NCI-H1092 (cell line): ENCODE results near the gene VDAC1.
"Not testable (repeated sequence)": the region's sequence is repeated elsewhere in the genome, so short reads cannot be mapped to it uniquely, and the experiment has no call there.

ENCODE experiments used
- DNase-seq: peaks from one replicate; lab custom pipeline; 2025; lab: John Stamatoyannopoulos, UW

Gene VDAC1

DNA sequence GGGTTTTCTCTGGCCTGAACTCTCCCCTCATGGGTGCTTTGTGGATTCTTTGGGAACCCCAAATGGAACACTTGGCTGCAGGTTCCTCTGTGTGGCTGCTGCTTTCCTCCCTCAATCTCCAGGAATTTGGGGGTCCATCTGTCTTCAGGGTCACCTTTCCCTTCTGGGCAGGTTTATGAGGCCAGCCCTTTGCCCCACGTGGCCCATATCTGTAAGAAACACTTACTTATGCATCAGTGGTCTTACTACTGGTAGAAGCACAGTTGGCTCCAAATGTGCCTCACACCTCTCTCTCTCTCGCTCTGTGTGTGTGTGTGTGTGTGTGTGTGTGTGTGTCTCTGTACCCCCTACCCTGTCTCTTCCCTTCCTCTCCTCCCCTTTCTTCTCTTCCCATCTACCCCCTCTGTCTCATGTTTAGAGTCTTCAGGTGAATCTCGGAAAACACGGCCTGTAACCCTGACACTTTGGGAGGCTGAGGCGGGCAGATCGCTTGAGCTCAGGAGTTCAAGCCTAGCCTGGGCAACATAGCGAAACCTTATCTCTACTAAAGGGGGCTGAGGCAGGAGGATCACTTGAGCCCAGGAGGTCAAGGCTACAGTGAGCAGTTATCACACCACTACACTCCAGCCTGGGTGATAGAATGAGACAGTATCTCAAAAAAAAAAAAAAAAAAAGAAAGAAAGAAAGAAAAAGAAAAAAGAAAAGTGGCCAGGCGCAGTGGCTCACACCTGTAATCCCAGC lies 63.1 kb downstream of the VDAC1 start:
- DNase-seq, result no peak

DNA sequence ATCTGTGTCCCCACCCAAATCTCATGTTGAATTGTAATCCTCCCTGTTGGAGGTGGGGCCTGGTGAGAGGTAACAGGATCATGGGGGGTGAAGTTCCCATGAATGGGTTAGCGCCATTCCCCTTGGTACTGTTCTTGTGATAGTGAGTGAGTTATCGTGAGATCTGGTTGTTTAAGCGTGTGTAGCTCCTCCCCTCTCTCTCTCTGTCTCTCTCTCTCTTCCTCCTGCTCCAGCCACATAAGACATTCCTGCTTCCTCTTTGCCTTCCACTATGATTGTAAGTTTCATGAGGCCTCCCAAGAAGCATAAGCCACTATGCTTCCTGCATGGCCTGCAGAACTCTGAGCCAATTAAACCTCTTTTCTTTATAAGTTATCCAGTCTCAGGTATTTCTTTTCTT lies 65.1 kb downstream of the VDAC1 start:
- DNase-seq, result no peak

DNA sequence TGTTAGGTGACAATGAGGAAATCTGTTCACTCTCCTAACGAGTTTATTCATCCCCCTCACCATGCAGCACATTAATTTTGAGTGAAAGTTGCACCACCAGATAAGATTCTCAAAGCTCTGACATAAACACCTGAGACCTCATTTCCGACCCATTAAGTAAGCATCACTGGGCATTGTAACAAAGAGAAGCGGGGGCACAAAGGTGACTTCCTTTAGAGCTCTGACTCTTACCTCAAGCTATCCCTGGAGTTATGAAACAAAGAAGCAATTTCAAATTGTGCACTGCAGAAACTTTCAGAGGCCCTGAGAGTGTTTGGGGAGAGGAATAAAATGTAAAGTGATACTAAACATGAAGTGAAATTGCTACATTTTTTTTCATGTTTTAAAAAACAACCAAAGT lies 65.8 kb downstream of the VDAC1 start:
- DNase-seq, result no peak

DNA sequence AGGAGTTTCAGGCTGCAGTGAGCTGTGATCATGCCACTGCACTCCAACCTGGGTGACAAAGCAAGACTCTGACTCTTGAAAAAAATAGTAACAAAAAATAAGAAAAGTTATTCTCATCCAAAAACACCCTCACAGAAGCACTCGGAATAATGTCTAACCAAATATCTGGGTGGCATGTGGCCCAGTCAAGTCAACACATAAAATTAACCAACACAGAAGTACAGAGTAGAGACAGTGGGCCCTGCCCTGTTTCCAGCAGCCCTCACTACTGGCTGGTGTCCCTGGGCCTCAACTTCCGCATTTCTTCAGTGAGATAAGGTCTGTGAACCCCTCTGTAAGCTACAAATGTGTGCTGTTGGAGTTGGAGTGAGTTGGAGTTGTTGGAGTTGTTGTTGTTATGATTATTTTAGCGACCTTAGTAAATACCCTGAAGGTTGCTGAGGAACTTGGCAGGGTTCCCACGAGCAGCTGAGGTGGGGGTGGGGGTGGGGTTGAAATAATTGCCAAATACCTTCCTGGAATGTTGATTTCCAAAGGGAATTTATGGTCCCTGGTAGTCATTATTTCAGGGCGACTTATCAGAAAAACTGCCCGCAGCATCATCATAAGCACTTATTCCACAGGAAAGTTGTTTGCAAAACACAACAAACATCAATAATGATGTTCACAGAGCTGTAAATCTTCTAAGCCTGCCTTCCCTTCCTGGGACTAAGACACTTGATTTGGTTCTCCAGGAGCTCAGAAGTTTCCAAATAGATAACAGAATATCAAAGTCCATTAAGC lies 66.5 kb downstream of the VDAC1 start:
- DNase-seq, result no peak

DNA sequence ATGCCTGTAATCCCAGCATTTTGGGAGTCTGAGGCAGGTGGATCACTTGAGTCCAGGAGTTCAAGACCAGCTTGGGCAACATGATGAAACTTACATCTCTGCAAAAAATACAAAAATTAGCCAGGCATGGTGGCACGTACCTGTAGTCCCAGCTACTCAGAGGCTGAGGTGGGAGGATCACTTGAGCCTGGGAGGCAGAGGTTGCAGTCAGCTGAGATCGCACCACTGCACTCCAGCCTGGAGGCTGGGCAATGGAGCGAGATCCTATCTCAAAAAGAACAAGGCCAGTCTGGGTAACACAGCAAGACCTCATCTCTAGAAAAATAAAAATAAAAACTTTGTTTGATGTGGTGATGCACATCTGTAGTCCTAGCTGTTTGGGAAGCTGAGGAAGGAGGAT lies 67.1 kb downstream of the VDAC1 start:
- DNase-seq, result not testable (repeated sequence)

DNA sequence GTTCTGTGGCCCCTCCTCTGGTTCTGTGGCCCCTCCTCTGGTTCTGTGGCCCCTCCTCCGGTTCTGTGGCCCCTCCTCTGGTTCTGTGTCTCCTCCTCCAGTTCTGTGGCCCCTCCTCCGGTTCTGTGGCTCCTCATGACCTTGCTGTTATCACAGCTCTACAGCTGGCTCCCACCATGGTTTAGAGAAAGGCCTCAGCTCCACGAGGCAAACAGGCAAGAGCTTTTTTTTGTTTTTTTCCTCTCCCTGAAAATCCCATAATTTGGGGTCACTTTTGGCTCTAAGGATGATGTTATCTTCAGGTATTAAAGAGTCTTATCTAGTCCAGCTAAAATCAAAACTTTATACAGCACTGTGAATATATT lies 68.1 kb downstream of the VDAC1 start:
- no peak for DNase-seq

DNA sequence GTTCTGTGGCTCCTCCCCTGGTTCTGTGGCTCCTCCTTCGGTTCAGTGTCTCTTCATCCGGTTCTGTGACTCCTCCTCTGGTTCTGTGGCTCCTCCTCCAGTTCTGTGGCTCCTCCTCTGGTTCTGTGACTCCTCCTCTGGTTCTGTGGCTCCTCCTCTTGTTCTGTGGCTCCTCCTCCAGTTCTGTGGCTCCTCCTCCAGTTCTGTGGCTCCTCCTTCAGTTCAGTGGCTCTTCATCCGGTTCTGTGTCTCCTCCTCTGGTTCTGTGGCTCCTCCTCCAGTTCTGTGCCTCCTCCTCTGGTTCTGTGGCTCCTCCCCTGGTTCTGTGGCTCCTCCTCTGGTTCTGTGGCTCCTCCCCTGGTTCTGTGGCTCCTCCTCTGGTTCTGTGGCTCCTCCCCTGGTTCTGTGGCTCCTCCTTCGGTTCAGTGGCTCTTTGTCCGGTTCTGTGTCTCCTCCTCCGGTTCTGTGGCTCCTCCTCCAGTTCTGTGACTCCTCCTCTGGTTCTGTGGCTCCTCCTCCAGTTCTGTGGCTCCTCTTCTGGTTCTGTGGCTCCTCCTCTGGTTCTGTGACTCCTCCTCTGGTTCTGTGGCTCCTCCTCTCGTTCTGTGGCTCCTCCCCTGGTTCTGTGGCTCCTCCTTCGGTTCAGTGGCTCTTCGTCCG lies 68.7 kb downstream of the VDAC1 start:
- DNase-seq, result not testable (repeated sequence)

DNA sequence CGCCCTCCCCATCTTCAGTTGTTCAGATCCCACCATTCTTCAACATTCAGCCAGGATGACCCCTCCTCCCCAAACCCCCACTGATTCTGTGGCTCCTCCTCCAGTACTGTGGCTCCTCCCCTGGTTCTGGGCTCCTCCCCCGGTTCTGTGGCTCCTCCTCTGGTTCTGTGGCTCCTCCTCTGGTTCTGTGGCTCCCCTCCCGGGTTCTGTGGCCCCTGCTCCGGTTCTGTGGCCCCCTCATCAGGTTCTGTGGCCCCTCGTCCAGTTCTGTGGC lies 69.2 kb downstream of the VDAC1 start:
- no peak for DNase-seq

DNA sequence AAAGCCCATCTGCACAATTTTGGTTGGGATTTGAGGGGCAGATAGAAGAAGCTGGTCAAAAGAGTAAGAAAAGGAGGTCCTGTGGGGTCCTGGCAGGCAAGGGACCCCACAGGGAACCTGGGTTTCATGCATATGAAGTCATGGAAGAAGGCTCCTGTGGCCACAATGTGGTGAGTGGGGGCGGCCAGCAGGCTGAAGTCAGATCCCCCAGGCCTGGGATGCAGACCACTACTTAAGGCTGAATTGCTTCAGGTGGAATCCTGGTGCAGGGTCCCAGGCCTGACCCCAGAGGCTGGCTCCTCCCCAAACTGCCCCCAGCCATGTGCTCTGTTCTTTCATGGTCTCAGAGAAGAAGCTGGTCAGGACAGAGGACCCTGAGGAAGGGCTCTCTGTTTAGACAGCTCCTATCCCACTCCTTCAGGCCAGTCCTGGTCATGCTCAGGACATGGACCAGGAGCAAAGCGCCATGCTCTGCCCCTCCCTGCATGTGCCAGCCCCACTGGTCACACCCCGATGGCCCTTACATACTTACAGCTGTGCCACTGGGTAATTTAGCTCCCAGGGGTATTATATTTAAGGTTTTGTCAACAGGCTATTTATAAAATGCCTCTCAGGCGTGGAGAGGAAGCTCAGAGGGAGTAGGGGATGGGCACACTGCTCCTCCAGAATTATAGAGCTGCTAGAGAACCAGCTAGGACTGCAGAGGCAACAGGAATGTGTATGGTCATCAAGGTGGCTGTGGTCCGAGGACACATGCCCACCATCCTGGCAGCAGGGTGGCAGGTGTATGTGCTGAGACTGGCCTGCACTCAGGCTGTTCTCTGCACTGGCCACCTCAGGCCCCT lies 69.7 kb downstream of the VDAC1 start:
- no peak for DNase-seq

DNA sequence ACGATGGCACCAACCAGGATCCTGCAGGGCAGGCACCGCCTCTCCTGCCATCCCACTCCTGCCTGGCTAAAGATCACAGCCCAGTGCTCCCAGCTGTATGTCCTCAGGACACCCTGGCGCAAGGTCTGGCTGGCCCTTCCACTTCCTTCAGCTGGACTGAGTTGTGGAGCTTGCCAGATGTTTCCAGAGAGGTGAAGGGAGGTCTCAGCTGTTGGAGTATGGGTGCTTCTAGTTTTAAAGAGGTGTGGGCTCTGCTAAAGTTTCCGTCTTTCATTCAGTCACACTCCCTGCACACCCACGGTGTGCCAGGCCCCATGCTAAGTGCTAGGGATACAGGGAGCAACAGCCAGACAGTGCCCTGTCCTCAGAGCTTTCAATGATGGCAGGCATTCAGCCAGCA lies 70.5 kb downstream of the VDAC1 start:
- DNase-seq, result no peak

DNA sequence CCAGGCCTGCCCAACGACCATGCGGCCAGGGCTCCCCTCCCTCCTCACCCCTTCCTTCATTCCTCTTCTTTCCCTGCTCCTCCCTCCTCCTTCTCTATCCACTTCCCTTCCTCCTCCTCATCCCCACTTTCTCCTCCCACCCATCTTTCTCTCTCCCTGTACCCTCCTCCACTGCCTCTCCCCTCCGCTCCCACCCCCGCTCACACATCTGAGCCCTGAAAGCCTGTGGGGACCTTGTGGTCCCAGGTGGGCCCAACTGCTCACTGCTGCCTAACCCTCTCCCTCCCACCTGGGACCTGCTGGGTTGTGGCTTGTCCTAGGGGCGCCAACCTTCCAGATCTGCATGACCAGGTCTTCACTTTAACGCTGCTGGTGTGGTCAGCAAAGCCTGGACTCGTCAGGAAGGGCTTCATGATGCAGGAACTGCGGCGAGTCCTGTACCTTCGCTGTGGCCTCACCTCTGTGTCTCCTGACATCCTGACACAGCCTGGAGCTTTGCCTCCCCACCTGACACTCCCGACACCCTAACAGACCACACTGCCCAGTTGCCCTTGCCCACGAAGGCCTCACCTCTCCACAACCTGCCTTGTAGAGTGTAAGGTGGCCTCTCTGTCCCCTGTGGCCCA lies 71.0 kb downstream of the VDAC1 start:
- DNase-seq, result no peak

DNA sequence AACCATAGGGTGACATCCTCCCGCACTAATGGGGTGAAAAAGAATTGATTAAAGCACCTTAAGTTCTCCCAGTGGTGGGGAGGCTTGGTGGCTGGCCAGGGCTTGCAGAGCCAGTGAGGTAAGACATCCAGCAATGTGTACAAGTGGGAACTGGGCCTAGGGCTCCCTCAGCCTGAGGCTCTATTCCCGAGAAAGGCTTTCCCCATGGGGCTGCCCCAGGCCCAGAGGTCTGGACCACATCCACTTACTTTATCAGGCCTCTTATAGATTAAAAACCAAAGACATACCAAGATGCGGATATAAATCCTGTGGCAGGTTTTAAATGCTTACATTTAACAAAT lies 71.6 kb downstream of the VDAC1 start:
- no peak for DNase-seq

DNA sequence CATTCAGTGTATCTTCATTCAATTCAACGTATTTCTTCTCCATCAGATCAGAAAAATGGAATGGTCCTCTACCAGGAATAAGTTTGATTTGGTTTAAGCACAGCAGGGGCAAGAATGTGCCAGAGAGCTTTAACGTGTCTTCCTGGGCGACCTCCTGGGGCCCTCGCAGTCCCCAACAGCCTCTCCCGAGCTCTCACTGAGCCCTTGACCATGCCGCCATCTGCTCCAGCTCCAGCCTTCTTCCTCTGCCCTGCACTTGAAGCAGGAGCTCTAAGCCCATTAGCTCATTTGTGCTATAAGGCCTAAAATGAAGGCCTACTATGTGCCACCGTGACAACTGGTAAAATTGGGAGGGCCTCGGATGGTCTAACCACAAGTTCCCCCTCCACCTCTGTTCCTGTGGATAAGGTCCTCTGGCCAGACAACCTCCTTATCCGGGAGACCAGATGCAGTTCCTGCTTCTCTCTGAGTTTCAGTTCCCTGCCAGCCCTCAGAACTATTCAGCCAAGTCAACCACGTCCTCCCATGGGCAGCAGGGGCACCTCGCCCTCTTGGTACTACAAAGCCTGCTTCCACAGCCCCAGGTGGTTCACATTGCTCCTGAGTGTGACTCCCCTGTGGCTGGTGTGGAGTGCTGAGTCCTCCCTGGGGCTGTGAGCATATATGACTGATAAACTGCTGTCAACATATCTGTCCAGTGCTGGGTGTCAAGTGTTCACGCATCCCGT lies 72.2 kb downstream of the VDAC1 start:
- DNase-seq, result no peak

DNA sequence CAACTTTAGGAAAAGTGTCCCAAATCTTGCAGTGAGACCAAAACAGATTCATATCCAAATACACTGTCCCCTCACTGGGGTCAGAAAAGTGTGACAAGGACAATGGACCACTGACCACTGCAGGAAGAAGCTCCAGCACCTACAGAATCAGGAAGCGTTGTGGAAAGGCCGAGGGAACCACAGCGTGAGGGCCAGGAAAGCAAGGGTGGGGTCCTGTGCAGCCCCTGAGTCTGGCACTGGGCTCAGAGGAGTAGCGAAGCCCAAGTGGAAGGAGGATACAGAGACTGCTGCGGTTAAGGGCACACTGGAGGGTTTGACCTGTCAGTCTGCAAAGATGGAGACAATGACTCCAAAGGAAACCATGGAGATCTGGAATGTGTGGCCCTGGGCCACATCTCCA lies 73.2 kb downstream of the VDAC1 start:
- no peak for DNase-seq

DNA sequence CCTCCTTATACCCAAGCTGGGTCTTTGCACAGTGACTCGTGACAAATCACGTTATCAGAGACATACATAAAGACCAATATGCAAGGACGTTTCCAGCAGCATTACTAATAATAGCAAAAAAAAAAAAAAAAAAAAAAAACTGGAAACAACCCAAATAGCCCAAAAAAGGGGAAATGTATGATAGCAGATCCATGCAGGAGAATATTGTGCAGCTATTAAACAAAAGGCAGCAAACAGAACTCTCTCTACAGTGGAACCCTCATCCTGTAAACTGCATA lies 74.0 kb downstream of the VDAC1 start:
- DNase-seq, result no peak

DNA sequence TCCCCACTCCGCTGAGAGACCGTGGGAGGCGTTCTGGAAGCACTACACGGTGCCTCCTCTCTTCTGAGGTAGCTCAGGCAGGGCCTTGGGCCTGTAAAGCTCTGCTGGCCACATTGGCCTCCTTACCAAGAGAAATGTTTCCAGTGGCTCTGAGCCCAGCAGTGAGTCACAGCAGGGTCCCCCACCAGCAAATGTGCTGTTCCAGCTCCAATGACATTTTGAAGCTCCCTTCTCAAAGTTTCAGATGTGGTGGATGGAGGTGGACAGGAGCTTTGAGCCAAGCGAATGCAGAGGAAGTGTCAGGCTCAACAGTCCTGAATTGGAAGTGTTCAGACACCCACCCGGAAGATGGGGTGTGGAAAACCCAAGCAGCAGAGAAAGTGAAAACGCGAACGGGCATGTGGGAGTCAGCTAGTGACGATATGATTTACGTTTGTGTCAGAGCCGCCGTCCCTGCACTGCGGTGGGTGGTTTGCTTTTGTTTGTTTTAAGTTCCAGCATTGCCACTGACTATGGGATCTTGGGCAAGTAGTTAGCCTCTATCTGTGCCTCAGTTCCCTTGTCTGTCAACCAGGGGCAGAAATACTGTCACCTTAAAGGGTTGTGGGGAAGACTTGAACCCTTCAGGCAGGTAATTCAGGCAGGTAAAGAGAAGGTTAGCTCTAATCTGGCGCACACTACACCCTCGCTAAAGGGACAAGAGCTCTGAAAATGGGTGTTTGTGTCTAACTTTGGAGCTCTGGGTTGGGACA lies 74.5 kb downstream of the VDAC1 start:
- no peak for DNase-seq

DNA sequence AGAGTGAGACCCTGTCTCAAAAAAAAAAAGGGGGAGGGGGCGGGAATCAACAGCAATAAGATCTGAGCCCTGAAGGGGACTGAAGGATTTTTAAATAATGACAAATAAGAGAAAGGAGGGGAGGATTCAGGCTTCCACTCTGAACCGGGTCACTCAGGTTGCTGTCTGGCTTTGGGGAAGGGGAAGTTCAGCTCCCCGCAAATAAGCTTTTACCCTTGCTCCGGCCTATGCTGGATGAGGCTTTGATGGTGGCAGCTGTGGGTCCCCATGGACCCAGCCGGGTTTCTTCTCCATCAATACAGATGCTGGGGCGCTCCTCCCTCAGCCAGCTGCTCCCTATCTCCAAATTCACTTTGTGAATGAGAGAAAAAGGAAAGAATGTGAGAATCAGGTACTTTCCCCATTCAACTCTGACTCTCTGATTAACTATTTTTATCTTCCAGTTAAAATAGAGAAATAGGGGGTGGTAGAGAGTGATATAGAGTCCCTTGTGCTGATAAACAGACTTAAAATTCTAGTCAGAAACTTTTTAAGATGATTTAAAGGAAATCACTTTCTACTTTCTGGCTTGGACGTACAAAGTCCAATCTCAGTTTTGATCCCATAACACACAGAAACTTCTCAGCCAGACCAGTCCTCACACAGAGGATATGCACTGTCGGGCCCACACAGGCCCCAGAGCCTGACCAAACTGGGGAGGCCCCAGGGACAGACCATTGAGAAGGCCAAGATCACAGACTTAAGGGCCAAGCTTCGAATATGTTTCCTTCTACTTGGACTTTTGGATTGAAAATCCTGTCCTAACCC lies 76.0 kb downstream of the VDAC1 start:
- no peak for DNase-seq

DNA sequence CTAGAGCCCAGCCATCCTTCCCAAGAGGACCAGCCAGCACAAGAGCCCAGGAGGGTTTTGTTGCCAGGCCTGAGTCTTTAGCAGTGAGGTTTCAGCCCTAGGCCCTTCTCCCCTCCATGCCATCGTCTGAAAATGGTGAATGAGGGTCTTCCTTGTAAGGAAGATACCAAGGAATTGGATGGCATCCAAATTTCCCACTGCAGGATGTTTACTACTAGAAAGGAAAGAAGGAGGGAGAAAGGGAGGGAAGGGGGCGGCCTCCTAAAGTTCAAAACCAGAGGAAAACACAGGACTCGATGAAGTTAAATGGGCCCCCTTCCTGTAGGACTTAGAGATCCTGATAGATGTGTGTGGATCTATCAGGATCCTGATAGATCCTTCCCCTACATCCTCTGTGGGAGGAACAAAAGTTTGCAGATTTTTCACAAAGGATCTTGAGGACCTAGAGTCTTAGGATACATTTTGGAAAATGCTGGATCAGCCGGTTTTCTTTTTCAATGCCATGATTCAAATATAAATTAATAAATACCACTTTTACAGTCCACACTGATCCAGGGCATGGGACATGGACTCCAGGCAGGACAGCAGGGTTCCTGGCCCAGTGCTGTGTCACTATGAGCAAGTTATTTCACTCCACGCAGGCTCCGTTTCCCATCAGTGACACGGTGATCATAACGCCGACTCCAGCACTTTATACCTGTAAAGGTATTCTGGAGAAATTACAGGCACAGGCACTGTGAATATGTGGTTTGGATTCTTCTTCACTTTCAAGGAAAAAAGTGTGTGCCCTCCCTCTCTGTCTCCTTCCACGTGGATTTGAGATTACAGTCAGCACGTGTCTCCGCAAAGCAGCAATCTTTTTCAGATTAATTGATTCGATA lies 77.2 kb downstream of the VDAC1 start:
- no peak for DNase-seq
